ENCODE measurements around the gene SIGLEC1. TPM values are rescaled to one million over a fixed set of nuclear protein-coding genes. Genes with fewer than 3 reads are reported as not detected.

SIGLEC1 gene
- total and polyA plus RNA-seq, 10 of the 15 experiments (the other 5 are each of a cell fraction or from before 2014, with no cell fraction given), result 0.05 TPM; not detected in 9

GRCh38 chr20:3693376-3693775 is 19.0 kb downstream of the SIGLEC1 start (continued):
- no peak for TF ChIP-seq CTCF (IDR thresholded peaks at IDR 0.05 in 2 of 3, conservative IDR thresholded peaks at IDR 0.05 in 1 of 3; ENCODE audit: control insufficient read depth in 2 of 3, extremely low read depth in 1 of 3, insufficient read depth in 1 of 3, low read depth in 3 of 3, low read length in 3 of 3)
- no peak for TF ChIP-seq RFX5 (IDR thresholded peaks at IDR 0.05; ENCODE audit: low read depth, low read length)
- TF ChIP-seq MYC (IDR thresholded peaks at IDR 0.05; ENCODE audit: insufficient read depth, insufficient read length, insufficient replicate concordance, low read length, severe bottlenecking), result no peak
- TF ChIP-seq CBFB (IDR thresholded peaks at IDR 0.05; ENCODE audit: low read depth), result no peak
- TF ChIP-seq REST (IDR thresholded peaks at IDR 0.05; ENCODE audit: low read depth, low read length), result no peak
- no peak for TF ChIP-seq PKNOX1 (IDR thresholded peaks at IDR 0.05)
- no peak for TF ChIP-seq POLR2AphosphoS2 (IDR thresholded peaks at IDR 0.05; ENCODE audit: low read depth, low read length)
- TF ChIP-seq HDAC6 (IDR thresholded peaks at IDR 0.05; ENCODE audit: unreplicated experiment), result no peak
- no peak for TF ChIP-seq ZZZ3 (IDR thresholded peaks at IDR 0.05; ENCODE audit: control insufficient read depth, insufficient read length, low read depth)
- TF ChIP-seq SRF (IDR thresholded peaks at IDR 0.05; ENCODE audit: low read depth in 2 of 2, low read length in 2 of 2), result no peak
- no peak for TF ChIP-seq IKZF2 (IDR thresholded peaks at IDR 0.05)
- no peak for TF ChIP-seq RAD51 (IDR thresholded peaks at IDR 0.05)
- no peak for TF ChIP-seq FOS (IDR thresholded peaks at IDR 0.05; ENCODE audit: borderline replicate concordance, extremely low read depth, insufficient read length)
- no peak for TF ChIP-seq USF2 (IDR thresholded peaks at IDR 0.05; ENCODE audit: borderline replicate concordance, low read depth, low read length)
- TF ChIP-seq ZNF687 (IDR thresholded peaks at IDR 0.05), result no peak
- no peak for TF ChIP-seq SREBF2 (IDR thresholded peaks at IDR 0.05; ENCODE audit: low read length)
- no peak for TF ChIP-seq CBX5 (IDR thresholded peaks at IDR 0.05; ENCODE audit: low read depth)
